ENCODE results near the gene TSSK6. TPM values are rescaled to one million over a fixed set of nuclear protein-coding genes. Genes with fewer than 3 reads are reported as not detected.

Gene TSSK6
- total RNA-seq, 1 donor from 2014 or later, result 3.6 TPM

DNA sequence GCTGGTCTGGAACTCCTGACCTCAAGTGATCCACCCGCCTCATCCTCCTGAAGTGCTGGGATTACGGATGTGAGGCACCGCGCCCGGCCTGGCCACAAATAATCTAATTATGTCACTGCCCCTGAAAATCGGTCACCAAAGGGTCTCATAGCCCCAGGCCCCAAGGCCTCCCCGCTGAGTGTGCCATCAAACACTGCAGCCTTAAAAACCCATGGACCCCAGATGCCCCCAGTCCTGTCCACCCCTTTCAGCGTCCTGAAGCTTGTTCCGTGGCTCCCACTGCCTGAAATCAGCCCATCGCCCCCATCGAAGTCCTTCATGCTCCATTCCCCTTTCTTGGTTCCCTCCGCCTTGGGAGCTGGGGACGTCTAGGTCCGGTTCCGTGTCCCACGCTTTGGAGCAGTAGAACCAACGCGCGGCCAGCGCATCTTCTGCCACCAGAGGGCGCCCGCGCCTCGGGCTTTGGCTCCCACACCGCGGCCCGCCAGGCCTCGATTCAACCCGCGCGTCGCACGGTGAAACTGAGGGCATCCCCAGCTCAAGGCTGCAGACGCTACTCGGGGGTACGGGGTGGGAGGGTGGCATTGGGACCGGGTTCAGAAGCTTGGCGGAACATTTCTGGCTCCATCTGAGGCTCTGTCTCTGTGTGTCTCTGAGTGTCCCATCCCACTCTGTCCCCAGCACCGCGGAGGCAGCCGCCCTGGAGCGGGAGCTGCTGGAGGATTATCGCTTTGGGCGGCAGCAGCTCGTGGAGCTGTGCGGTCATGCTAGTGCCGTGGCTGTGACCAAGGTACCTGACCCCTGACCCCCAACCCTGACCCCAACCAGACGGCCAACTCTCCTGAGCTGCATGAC, 16.8 kb upstream of the TSSK6 start:
- intact Hi-C loops (cut with micrococcal nuclease), result loop anchor here (1.0 to 5.0 kb wide), 4 partner anchors 111 to 427 kb away; partner anchors contain the start of genes ATP13A1 and GMIP

DNA sequence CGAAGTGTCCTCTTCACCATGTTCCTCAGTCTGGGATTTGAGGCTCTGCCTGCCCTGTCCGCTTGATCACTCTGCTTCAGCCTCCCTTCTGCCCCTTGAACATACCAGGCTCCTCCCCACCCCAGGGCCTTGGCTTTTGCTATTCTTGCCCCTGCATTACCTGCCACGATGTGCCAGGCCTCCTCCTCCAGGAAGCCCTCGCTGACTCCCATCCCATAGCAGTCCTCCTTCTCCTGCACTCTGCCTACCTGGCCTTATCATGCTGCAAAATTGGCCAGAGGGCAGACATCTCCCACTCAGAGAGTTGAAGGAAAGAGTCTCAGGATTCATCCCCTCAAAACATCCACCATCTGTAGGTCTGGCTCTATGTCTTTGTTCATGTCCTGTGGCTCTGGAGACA, 15.5 kb upstream of the TSSK6 start:
- intact Hi-C loops (cut with micrococcal nuclease), result loop anchor here (5.0 kb wide), 1 partner anchor 131 kb away; the partner anchor contains the start of gene ATP13A1

DNA sequence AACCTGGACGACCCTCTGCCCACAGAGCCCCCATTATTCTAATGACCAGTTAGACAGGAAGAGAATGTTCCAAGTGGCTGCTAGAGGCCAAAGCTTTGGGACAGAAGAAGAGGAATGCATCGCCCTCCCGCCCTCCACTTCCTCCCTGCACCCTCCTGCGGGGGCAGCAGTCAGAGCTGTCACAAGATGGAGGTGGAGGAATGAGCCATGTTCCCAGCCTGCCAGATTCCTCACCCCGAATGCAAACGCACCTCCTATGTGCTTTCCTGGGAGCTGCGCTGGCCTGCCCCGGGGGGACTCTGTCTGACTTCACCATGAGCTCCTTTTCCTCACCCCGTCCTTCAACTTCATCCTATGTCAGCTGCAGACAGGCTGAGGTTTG, 15.1 kb upstream of the TSSK6 start:
- intact Hi-C loops (cut with micrococcal nuclease), result loop anchor here (5.0 kb wide), 1 partner anchor 132 kb away; the partner anchor contains the start of gene ATP13A1

DNA sequence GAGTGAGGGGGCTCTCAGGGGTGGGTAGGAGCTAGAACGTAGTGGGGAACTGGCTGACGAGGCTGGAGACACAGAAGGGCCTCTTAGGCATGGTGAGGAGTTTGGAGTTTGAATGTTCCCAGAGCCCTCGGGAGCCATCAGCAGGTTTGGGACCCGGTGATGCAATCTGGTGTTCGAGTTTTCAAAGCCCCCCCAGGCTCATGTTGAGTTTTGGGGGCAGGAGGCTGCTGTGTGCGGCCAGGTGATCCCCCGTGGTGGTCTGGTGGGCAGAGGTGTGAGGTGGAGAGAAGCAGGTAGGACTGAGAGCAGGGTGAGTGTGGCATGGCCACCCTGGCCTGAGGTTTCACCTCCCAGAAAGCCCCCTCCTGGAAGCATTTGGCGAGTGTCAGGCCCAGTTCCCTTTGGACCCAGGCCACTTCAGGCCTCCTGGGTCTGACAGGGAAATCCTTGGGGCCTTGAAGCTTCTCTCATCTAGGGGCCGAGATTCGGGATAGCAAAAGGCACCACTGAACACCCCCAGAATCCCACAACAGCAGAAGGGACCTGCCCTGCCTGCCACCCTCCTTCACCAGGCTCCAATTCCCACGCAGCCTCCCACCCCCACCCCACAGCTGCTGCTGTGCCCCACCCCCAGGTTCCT, 14.6 kb upstream of the TSSK6 start:
- intact Hi-C loops (cut with micrococcal nuclease), result loop anchor here (5.0 kb wide), 1 partner anchor 132 kb away; the partner anchor contains the start of gene ATP13A1

- intact Hi-C loops (cut with micrococcal nuclease), result no loop called here
Measured at GRCh38 chr19:19528721-19529490, 13.6 kb upstream of the TSSK6 start, which contains the start of gene YJEFN3. Gene YJEFN3 (plus strand): TSS chr19:19528911. CDS start chr19:19528933, 22 bp downstream.

- intact Hi-C loops (cut with micrococcal nuclease), result no loop called here
Measured at GRCh38 chr19:19527674-19528625, 12.6 kb upstream of the TSSK6 start.

GRCh38 chr19:19527371-19527656, 12.0 kb upstream of the TSSK6 start:
- intact Hi-C loops (cut with micrococcal nuclease), result no loop called here

GRCh38 chr19:19526581-19527370, 11.4 kb upstream of the TSSK6 start:
- intact Hi-C loops (cut with micrococcal nuclease), result no loop called here

DNA sequence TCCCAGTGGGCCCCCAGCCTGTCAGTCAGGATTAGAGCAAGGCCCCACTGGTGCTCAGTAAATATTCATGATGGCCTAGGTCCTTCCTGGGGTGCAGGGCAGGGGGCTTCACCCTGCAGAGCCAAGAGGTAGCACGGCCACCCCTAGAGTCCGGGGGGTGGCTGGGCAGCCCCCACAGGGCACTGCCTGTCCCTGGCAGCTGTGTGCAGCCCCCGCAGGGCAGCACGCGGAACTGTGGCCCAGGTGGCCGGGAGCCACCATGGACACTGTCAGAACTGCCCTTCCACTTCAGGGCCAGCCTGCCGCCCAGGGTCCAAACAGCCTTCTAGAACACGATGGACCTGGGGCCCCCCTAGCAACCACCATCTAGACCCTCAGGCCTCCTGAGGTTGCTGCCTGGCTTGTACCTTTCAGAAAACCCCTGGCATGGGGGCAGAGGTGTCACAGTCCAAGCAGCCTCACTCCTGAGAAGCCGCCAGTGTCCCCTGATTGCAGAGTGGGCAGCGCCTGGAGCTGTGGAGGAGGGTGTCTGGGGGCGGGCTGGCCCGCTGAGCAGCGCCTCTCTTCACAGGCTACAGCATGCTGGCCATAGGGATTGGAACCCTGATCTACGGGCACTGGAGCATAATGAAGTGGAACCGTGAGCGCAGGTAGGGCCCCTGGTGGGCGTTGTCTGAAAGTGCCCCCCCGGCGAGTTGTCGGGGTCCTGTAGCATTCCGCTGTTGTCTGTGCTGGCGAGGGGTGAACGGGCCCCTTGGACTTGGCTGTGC, 10.4 kb upstream of the TSSK6 start:
- intact Hi-C loops (cut with micrococcal nuclease), result no loop called here

DNA sequence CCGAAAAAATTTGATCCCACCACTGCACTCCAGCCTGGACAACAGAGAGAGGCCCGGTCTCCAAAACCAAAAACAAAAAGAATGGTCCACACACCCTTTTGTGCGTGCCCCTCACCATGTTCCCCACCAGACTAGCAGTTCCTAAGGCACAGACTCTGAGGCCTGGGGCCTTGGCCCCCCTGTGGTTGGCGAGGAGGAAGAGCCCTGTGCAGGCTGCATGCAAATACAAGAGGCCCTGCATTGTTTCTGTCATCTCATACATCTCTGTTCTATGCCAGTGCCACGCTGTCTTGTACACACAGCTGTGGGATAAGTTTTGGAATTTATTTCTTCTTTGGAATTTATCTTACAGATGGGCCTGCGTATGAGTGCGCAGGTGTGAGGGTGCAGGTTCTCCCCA, 8.7 kb upstream of the TSSK6 start:
- intact Hi-C loops (cut with micrococcal nuclease), result no loop called here

- intact Hi-C loops (cut with micrococcal nuclease), result no loop called here
Measured at GRCh38 chr19:19523177-19523576, 7.8 kb upstream of the TSSK6 start.

- intact Hi-C loops (cut with micrococcal nuclease), result no loop called here
Measured at GRCh38 chr19:19520989-19521388, 5.6 kb upstream of the TSSK6 start.

GRCh38 chr19:19517235-19517619, 1.9 kb upstream of the TSSK6 start:
- intact Hi-C loops (cut with micrococcal nuclease), result loop anchor here (5.0 kb wide), 1 partner anchor 440 kb away; no protein-coding TSS in a partner anchor

DNA sequence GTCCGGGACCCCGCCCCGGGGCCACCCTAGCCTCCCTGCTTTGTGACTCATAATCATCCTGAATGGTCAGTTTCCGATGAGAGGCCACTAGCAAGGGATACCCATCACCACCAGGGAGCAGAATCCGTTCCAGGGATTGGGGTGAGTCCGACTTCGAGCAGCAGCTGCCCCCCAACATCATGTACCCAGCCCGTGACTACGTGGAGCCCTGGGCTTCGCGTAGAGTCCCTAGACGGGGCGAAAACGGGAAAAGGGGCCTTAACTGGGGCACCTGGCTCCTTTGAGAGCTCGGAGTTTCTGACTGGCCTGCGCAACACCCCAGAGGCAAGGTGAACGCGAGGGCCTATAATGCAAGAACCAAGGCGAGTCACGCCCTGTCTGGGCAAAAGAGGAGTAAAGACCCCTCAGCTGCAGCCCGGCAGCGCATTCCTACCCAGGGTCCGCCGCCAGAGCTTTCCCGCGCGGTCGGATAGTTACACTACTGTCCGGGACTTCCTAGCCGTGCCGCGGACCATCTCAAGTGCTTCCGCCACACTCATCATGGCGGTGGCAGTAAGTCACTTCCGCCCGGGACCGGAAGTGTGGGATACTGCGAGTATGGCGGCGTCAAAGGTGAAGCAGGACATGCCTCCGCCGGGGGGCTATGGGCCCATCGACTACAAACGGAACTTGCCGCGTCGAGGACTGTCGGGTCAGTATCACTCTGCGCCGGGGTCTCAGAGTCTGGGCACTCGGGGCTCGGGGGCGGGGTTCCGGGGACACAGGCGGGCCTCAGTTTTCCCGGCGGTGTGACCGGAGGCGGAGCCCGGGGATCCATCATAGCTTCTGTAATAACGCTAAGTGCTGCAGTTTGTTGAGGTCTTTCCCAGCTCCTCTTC, 533 bp upstream of the TSSK6 start, which contains the start of gene NDUFA13:
Gene NDUFA13, plus strand, starts transcription at position 584 of the 878 bp plus-strand sequence. Its CDS starts 14 bp downstream, at position 598.
- intact Hi-C loops (cut with micrococcal nuclease), result loop anchor here (1.0 to 5.0 kb wide), 6 partner anchors 27 to 441 kb away; partner anchors contain the start of genes BORCS8, GMIP, MAU2 and RFXANK

DNA sequence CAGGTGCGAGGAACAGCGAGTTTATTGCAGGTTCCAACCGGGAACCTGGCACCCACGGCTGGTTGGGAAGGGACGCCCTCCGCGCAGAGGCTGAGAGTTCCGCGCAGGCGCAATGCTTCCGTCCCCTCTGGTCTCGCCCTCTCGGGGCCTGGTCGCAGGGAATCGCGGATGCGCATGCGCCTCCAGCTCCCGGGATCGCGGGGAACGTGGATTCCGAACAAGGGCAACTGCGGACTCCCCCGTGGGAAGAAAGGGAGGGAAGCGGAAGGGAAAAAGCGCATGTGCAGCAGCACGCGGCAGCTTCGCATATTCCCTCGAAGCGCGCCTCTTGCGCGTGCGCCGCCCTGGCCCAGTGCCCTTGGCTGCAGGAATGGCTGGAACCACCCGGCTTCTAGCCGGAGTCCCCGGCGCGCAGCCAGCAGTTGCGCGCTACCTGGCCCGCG, 1.1 kb downstream of the TSSK6 start:
- intact Hi-C loops (cut with micrococcal nuclease), result no loop called here

DNA sequence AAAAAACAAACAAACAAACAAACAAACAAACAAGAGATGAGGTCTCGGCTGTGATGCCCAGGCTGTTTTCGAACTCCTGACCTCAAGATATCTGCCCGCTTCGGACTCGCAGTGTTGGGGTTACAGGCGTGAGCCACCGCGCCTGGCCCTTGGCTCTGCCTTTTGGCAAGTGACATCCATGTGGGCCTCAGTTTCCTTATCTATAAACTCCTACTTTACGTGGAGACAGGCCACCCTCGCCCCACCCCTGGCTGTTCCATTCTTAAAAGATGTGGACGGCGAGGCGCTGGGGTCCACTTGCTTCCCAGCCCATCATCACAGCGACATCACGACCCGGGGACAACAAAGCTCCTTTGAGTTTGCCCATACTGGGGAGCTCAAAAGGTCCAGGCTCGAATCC, 1.7 kb downstream of the TSSK6 start:
- intact Hi-C loops (cut with micrococcal nuclease), result no loop called here

DNA sequence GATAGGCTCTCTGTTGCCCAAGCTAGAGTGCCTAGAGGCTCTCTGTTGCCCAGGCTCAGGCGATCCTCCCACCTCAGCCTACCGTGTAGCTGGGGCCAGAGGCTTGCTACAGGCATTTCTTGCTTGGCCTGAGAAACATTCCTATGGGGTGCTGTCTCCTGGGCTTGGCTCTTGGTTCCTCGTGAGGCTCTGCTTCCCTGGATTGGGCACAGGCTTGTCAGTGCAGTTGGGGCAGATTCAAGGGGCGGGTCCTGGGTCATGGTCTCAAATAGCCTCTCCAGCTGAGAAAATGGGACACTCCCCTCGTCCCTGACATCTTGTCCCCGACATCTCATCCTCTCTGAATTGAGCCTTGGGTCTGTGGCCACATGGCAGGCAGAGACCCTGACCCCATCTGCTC, 4.9 kb downstream of the TSSK6 start:
- intact Hi-C loops (cut with micrococcal nuclease), result no loop called here

DNA sequence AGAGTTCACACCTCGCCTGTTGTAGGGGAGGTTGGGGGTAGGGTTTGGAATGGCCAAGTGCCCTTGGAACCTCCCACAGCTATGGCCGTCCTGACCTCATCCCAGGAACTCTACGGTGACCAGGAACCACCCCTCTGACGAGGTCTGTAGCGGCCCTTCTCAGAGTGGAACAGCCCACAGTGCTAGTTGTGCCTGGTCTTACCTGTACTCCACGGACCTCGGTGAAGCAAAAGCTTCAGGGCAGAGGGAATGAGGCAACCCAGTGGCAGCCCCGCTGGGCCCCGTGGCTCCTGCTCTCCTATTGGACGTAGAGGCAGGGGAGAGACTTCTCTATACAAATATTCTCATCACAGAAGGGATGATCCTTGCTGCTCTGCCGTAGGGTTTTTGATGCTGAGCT, 7.1 kb downstream of the TSSK6 start:
- intact Hi-C loops (cut with micrococcal nuclease), result no loop called here
